RWPE2 (cell line): ENCODE results near the gene RAPGEF4.
A peak's percentile ranks its signal among the peaks of the same experiment; 100 is the strongest.

Experiments
- ATAC-seq: fragments of 200-7000 bp; cut with Tn5 transposase; 3 replicates; pipeline ENCODE4 v1.9.1; 2021; ENCODE audit warnings: low read depth
- DNase-seq: peaks from one replicate; pipeline ENCODE4 v3.0.0-alpha.2; 2020; ENCODE audit warnings: low spot score
- H3K27ac ChIP-seq: fragments of 450-650 bp; 2 replicates; pipeline ENCODE4 v1.5.1; 2017; ENCODE audit warnings: mild to moderate bottlenecking; ENCODE audit not compliant: poor library complexity, severe bottlenecking
- H3K27me3 ChIP-seq: fragments of 250-450 bp; sonication (Bioruptor Pico); 2 replicates; pipeline ENCODE4 v1.5.1; 2021; ENCODE audit warnings: mild to moderate bottlenecking, moderate library complexity; ENCODE audit not compliant: insufficient read depth, poor library complexity, severe bottlenecking
- H3K36me3 ChIP-seq: fragments of 250-450 bp; sonication (Bioruptor Pico); 2 replicates; pipeline ENCODE4 v1.5.1; 2020; ENCODE audit warnings: low read depth, mild to moderate bottlenecking, moderate library complexity
- H3K4me1 ChIP-seq: fragments of 250-450 bp; sonication (Bioruptor Pico); 2 replicates; pipeline ENCODE4 v1.5.1; 2021; ENCODE audit warnings: mild to moderate bottlenecking, moderate library complexity; ENCODE audit not compliant: insufficient read depth, poor library complexity, severe bottlenecking
- H3K4me3 ChIP-seq: fragments of 250-450 bp; sonication (Bioruptor Pico); 2 replicates; pipeline ENCODE4 v1.5.1; 2021; ENCODE audit warnings: mild to moderate bottlenecking, moderate library complexity; ENCODE audit not compliant: severe bottlenecking
- H3K9me3 ChIP-seq: fragments of 250-450 bp; sonication (Bioruptor Pico); 2 replicates; pipeline ENCODE4 v1.5.1; 2021; ENCODE audit warnings: mild to moderate bottlenecking, moderate library complexity; ENCODE audit not compliant: severe bottlenecking
- CTCF ChIP-seq: fragments of 450-650 bp; IDR thresholded peaks from one replicate; pipeline ENCODE4 v1.5.1; 2017; ENCODE audit warnings: mild to moderate bottlenecking, moderate library complexity; ENCODE audit not compliant: poor library complexity, severe bottlenecking

RAPGEF4 gene

GRCh38 chr2:172937884-172938712, 202.5 kb downstream of the RAPGEF4 start:
- no peaks in the 10 kb centered on the region for H3K36me3 ChIP-seq
- H3K27me3 ChIP-seq: no peaks in the 10 kb centered on the region
- H3K9me3 ChIP-seq: peaks cover 4% of the 10 kb centered on the region
- no peak for DNase-seq
- no peak overlapping the region for H3K4me3 ChIP-seq
- no peak for ATAC-seq
- no peaks in the 10 kb centered on the region for H3K4me1 ChIP-seq
- TF ChIP-seq CTCF: no peak
- no peak overlapping the region for H3K27ac ChIP-seq

- H3K27ac ChIP-seq: no peak overlapping the region
- H3K9me3 ChIP-seq: peaks cover 4% of the 10 kb centered on the region
- DNase-seq (no peak), ATAC-seq (no peak)
- H3K4me3 ChIP-seq: no peak overlapping the region
- no peaks in the 10 kb centered on the region for H3K36me3 ChIP-seq
- no peaks in the 10 kb centered on the region for H3K4me1 ChIP-seq
- no peak for TF ChIP-seq CTCF
- H3K27me3 ChIP-seq: no peaks in the 10 kb centered on the region
Measured at GRCh38 chr2:172938713-172939375, 203.2 kb downstream of the RAPGEF4 start.

- H3K27ac ChIP-seq: no peak overlapping the region
- ATAC-seq: no peak
- H3K36me3 ChIP-seq: no peaks in the 10 kb centered on the region
- H3K4me3 ChIP-seq: no peak overlapping the region
- no peak for TF ChIP-seq CTCF
- H3K4me1 ChIP-seq: peaks cover 3% of the 10 kb centered on the region
- no peaks in the 10 kb centered on the region for H3K27me3 ChIP-seq
- H3K9me3 ChIP-seq: peaks cover 4% of the 10 kb centered on the region
- no peak for DNase-seq
Measured at GRCh38 chr2:172943539-172943938, 207.9 kb downstream of the RAPGEF4 start.

GRCh38 chr2:172944022-172944793, 208.6 kb downstream of the RAPGEF4 start:
- H3K9me3 ChIP-seq: peaks cover 3% of the 10 kb centered on the region
- no peak for DNase-seq
- no peaks in the 10 kb centered on the region for H3K27me3 ChIP-seq
- H3K27ac ChIP-seq: no peak overlapping the region
- ATAC-seq: peak; percentile 31; the same call in 1 of the 3 replicates
- no peaks in the 10 kb centered on the region for H3K36me3 ChIP-seq
- TF ChIP-seq CTCF: no peak
- H3K4me3 ChIP-seq: no peak overlapping the region
- peaks cover 3% of the 10 kb centered on the region for H3K4me1 ChIP-seq
